ENCODE results near the gene VLDLR.

- TF ChIP-seq CTCF (optimal IDR thresholded peaks at IDR 0.05 in 1 of 3, IDR thresholded peaks at IDR 0.05 in 1 of 3, conservative IDR thresholded peaks at IDR 0.05 in 1 of 3; ENCODE audit: extremely low read depth in 1 of 3, insufficient read depth in 2 of 3, low read length in 3 of 3) = no peak
- no peak for TF ChIP-seq EZH2 (IDR thresholded peaks at IDR 0.05; ENCODE audit: low read length)
These were observed 33.9 kb downstream of the VLDLR start for GRCh38 chr9:2655411-2655901.

All from keratinocyte (primary cell).